Keratinocyte (primary cell): Measurements from ENCODE around the gene FCRL1.

Experiments
- EZH2 ChIP-seq: IDR thresholded peaks from one replicate; pipeline ENCODE4 v1.6.1; 2012; ENCODE audit warnings: inconsistent platforms, mild to moderate bottlenecking, low read length, moderate library complexity
- TF ChIP-seq, protein P1 (sequence below), 3 experiments: IDR thresholded peaks in 1 of 3; conservative IDR thresholded peaks in 1 of 3; optimal IDR thresholded peaks in 1 of 3; 2 replicates in 2 of 3; 3 replicates in 1 of 3; pipeline versions ENCODE3 to v1.5.1; 2011; ENCODE audit warnings: low read length in 3 of 3, mild to moderate bottlenecking in 3 of 3, moderate library complexity in 2 of 3, control low read depth in 1 of 3, inconsistent platforms in 1 of 3; ENCODE audit not compliant: insufficient read depth in 2 of 3; ENCODE audit errors: extremely low read depth in 1 of 3

DNA sequence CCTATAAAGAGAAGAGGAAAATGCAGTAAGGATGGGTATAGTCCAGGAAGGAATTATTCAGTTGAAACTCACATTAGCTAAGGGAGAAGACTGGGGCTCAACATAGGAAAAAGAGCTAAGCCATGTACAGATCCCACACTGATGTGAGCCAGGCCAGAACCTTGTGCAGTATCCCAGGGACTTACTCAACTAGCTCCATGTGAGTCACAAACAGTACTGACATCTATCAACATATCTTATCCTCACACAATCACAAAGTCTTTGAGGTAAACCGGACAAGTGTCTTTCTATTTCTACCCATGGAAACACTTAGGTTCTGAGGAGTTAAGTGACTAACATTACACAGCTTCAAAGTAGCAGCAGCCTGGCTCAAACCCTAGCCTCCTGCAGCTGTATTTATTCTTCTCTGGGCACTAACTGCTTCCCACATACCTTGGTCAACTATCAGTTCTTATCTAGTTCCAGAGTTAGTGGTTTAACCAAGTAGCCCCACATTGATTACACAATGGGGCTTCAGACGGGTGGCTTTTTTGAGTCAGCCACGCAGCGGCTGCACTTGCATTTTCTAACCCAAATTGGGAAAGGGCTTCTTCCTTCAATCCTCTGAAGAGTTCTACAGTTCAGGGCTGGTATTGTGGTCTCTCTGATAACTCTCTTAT, 12.2 kb upstream of the FCRL1 start:
- TF ChIP-seq, protein P1, sequence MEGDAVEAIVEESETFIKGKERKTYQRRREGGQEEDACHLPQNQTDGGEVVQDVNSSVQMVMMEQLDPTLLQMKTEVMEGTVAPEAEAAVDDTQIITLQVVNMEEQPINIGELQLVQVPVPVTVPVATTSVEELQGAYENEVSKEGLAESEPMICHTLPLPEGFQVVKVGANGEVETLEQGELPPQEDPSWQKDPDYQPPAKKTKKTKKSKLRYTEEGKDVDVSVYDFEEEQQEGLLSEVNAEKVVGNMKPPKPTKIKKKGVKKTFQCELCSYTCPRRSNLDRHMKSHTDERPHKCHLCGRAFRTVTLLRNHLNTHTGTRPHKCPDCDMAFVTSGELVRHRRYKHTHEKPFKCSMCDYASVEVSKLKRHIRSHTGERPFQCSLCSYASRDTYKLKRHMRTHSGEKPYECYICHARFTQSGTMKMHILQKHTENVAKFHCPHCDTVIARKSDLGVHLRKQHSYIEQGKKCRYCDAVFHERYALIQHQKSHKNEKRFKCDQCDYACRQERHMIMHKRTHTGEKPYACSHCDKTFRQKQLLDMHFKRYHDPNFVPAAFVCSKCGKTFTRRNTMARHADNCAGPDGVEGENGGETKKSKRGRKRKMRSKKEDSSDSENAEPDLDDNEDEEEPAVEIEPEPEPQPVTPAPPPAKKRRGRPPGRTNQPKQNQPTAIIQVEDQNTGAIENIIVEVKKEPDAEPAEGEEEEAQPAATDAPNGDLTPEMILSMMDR (optimal IDR thresholded peaks at IDR 0.05 in 1 of 3, IDR thresholded peaks at IDR 0.05 in 1 of 3, conservative IDR thresholded peaks at IDR 0.05 in 1 of 3; ENCODE audit: extremely low read depth in 1 of 3, insufficient read depth in 2 of 3, low read length in 3 of 3), result no peak
- TF ChIP-seq EZH2, result no peak
